Stimulated activated CD8-positive, alpha-beta memory T cell treated with anti-CD3 and anti-CD28 coated beads, Interleukin-2, amount 100 ng/mL, for 1 hour (primary cell): ENCODE data around the gene GDI1.

Experiments used
- DNase-seq, 2 donors: peaks; one replicate each; pipeline ENCODE4 v3.0.0-alpha.2; 2020; ENCODE audit warnings: low read depth in 2 of 2

Gene GDI1

GRCh38 chrX:154436374-154436982 is 476 bp upstream of the GDI1 start:
- peak in 1 of 2 donors; percentile 19 for DNase-seq

DNA sequence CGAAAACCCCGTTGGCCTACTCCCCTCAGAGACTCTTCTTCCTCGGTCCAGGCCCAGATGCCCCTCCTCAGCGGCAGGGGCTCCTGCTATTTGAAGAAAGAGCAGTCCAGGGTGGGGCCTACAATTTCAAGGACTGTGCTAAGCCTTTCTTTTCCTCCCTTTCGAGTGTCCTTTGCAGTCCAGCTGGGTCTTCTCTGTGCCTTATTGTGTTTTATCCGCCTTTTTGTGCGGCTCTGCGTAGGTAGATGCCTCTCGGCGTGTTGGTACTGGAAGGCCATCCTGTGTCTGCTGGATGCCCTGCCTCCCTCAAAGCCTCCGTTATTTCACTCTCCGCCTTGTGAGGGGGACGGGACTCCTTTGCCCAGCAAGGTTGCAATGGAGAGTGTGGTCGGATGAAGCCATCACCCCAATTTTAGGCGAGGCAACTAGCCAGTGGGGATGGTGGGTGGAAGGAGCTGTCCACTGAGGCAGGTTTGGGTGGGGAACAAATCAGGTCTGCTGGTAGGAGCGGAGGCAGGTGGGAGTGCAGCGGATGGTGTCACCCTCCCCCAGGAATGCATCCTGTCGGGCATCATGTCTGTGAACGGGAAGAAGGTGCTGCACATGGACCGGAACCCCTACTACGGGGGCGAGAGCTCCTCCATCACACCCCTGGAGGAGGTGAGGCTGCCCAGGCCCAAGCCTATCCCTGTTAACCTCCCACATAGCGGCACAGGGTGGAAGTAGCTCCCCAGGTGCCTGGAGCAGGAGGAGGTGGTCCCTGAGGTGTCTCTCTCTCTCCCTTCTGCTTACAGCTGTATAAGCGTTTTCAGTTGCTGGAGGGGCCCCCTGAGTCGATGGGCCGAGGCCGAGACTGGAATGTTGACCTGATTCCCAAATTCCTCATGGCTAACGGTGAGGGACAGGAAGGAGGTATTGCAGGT is 1.3 kb downstream of the GDI1 start:
- DNase-seq, result no peak

DNA sequence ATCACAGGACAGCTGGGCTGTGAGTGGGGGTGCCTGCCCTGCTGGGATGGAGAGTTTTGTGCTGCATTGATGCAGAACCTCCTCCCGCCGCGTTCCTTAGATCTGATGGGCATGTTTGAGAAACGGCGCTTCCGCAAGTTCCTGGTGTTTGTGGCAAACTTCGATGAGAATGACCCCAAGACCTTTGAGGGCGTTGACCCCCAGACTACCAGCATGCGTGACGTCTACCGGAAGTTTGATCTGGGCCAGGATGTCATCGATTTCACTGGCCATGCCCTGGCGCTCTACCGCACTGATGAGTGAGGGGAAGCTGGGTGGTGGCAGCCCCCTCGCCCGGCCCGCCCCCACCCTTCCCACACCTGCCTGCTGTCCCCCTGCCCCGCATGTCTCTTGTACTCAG is 2.9 kb downstream of the GDI1 start:
- no peak for DNase-seq

DNA sequence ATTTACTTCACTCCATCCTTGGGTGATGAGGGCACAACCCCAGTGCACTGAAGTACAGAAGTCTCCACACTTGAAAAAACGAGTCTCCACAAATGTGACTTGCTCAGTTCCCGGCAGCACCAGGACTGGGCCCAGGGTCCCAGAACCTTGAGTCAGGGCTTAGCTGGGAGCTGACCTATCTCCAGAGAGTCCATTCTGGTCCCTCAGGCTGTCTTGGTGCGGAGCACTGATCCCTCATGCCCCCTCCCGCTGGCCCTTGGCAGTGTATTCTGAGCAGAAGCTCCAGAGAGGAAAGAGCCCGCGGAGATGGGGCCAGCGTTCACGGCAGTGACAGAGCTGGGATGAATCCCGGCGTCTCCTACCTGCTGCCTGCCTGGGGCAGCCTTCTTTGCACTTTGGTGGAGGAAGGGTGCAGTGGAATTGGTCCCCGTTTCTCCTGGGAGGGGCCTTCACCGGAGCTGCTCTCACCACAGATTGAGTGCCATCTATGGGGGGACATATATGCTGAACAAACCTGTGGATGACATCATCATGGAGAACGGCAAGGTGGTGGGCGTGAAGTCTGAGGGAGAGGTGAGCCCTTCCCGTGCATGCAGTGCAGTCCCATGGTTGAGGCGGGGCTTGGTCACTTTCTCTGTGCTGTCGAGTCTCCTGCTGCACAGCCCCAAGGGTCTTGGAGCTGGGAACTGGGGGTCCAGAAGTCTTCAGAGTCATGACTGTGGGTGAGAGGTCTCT is 3.8 kb downstream of the GDI1 start:
- no peak for DNase-seq

DNA sequence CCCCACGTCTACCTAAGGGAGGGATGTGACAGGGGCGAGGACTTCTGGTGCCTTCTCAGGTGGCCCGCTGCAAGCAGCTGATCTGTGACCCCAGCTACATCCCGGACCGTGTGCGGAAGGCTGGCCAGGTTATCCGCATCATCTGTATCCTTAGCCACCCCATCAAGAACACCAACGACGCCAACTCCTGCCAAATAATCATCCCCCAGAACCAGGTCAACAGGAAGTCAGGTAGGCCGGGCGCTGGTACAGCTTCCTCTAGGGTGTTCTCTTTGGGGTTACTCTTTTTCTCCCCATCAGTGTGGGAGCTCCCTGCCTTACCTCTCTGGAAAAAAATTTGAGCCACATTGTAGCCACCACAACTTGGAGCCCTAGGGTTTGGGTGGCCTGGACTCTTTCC is 4.6 kb downstream of the GDI1 start:
- no peak for DNase-seq

- no peak for DNase-seq
Observed at GRCh38 chrX:154441984-154442707, 5.2 kb downstream of the GDI1 start.

DNA sequence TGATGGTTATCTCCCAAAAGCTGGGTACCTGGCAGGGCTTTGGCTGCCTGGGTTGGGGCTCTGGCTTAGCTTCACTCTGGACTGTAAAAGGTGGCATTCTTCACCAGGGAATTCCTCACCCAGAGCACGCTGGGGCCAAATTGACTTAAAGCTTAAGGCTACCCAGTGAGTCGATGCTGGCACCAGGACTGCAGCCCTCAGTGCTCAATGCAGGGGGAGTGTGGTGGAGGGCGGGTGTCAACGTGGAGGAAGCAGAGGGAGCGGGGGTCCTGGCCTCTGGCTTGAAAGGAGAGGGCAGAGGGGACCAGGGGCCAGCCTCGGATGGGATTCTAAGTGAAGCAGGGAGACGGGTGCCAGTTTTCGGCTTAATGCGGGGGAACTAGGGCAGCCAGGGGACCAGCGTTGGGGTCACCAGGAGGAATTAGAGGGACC is 6.5 kb downstream of the GDI1 start:
- DNase-seq, result no peak

DNA sequence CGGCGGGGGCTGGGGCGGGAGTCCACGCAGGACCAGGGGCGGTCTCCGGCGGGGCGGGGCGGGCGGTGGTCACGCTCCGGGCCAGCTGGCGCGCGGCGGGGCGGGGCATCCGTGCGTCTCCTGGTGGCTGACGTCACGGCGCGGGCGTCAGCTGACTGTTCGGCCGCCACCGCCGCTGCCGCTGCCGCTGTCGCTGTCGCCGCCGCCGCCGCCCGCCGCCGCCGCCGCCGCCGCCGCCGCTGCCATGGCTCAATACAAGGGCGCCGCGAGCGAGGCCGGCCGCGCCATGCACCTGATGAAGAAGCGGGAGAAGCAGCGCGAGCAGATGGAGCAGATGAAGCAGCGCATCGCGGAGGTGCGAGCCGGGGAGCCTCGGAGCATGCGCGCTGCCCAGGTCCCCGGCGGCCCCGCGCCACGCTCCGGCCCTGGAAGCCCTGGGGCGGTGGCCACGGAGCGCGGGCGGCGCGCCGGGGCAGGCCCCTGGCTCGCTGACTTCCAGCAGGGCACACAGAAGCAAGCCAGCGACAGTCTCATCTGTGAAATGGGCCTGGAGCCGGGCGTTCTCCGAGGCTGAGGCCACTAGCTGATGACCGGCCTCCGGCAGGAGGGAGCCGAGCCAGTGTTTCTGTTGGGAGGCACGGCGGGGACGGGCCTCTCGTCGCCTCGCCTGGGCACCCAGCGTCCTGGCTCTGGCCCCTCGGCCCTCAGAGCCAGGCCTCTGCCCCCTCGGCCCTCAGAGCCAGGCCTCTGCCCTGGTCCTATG is 7.2 kb downstream of the GDI1 start, which contains the start of gene FAM50A:
Gene FAM50A (plus strand): TSS at position 150 of the 763 bp plus-strand sequence. CDS start 95 bp downstream, at position 245.
- peak; percentile 38 to 46 for DNase-seq

DNA sequence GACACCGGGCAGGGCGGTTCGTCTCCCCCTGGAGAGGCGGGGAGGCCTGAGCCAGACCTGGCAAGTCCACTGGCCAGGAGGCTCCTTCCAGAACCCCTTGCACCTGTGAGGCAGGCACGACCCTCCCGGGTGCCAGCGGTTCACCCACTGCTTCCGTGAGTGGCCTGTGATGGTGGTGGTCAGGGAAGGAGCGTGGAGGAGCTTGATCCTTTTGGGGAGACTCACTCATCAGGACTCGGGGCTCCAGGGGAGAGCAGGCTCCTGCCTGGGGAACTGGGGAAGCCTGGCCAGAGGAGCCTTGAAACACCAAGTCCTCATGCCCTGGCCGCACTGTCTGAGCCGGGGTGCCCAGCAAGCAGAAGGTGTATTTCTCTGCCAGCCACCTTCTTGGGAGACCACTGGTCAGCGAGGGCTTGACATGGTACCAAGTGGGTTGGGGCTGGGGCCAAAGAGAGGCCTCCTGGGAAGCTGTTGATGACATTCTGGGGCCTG is 7.8 kb downstream of the GDI1 start:
- DNase-seq, result no peak

GRCh38 chrX:154445776-154446175 is 8.8 kb downstream of the GDI1 start:
- DNase-seq, result no peak

GRCh38 chrX:154446430-154446829 is 9.5 kb downstream of the GDI1 start:
- no peak for DNase-seq

DNA sequence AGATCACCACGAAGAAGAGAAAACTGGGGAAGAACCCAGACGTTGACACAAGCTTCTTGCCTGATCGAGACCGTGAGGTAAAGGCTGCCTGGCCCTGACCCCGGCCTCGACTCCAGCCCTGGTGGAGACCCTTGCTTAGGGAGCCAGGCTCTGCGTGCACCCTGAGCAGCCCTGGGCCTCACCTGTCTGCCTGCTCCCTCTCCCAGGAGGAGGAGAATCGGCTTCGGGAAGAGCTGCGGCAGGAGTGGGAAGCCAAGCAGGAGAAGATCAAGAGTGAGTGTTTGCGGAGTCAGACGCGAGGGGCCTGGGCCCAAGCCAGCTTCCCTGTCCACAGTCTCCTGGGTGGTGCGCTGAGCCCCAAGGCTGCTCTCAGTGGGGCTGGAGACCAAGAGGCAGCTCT is 11.5 kb downstream of the GDI1 start:
- no peak for DNase-seq

- no peak for DNase-seq
Observed at GRCh38 chrX:154449618-154450017, 12.7 kb downstream of the GDI1 start.

DNA sequence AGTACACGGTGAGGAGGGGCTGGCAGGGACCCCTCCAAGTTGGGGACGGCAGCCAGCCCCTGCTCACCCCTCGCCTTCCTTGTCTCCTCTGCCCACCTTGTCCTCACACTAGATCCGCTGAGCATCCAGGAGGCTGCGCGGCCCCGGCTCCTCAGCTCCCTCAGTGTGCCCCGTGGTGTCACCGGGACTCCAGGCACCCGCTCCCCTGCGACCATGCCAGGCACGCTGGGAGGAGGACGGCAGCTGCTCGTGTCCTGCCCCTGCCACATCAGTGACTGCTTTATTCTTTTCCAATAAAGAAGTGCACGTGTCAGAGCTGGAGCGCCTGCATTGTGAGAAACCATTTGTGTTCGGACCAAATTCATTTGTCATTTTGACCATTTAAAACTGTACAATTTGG is 13.4 kb downstream of the GDI1 start:
- no peak for DNase-seq

GRCh38 chrX:154452823-154453222 is 15.9 kb downstream of the GDI1 start:
- DNase-seq, result no peak

DNA sequence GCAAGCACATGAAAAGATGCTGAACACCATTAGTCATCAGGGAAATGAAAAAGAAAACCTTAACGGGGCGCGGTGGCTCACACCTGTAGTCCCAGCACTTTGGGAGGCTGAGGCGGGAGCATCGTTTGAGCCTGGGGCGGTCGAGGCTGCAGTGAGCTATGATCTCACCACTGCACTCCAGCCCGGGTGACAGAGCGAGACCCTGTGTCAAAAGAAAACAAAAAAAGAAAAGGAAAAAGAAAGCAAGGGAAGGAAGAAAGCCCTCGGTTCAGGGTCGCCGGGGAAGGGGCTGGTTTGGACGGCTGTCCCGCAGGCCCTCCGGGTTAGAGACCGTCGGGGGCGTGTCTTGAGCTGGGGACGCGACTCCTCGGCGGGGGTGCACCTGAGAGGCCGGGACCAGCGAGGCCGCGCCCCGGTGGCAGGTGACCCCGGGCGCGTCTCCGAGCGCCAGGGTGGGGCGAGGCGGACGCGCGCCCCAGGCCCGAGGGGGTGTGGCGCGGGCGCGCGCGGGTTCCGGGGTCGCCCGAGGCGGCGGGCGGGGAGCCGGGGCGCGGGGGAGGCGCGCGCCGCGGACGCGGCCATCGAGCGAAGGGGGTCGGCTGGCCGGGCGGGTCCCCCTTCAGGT is 20.6 kb downstream of the GDI1 start:
- peak; percentile 13 to 35 for DNase-seq

GRCh38 chrX:154458116-154458953 is 21.4 kb downstream of the GDI1 start, which contains the start of gene PLXNA3:
Gene PLXNA3, plus strand, starts transcription at chrX:154458281. Its CDS starts 1,903 bp downstream, at chrX:154460184.
- peak; percentile 40 to 49 for DNase-seq

DNA sequence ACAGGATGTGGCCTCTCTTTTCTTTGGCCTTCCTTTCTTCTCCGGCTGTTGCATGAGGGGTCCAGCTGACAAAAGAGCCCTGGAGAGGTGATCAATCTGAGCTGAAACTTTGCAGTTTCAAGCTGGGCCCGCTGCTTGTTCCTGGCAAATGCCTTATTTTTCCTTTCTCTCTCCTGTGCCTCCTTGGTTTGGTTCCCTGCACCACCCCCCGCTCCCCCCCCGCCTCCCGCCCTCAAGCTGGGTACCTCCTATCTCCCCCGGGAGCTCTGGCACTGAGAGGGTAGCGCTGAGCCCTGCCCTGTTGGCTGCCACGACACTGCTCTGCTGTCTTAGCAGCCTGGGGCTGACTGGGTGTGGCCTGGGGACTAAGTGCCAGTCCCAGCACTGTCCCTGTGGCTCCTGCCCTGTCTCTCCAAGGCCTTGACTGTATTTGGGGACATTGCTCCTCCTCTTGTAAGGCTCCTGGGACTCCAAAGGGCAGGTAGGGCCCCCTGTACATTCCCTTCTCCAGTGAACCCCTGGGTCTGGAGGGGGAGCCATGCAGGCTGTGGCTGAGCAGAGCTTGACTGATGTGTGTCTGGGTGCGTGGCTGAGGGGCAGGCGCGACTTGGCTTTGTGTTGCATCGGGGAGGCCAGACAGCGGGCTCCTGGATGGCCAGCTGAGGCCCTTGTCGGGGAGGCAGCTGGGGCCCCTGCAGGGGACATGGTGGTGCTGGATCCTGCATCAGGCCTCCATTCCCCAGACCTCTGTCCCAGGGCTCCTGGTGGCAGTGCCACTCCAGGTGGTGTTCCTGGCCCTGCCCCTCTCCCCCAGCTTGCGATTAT is 22.2 kb downstream of the GDI1 start:
- DNase-seq, result no peak
